Calu3 (cell line): ENCODE results near the gene PTPRR. TPM values are rescaled to one million over a fixed set of nuclear protein-coding genes. Genes with fewer than 3 reads are reported as not detected.

Experiments used
- BruUV-seq: library from RNA; stranded (reverse); fragments of 400-500 nt; replicated peaks from 2 replicates; lab custom pipeline; 2021; lab: Mats Ljungman, UMichigan
- CTCF ChIA-PET: fragments of 300-600 bp; sonication (Branson Sonifier 250); formaldehyde crosslinking; loops from one replicate; lab custom pipeline; 2022; ENCODE audit warnings: antibody characterized with exemption; lab: Charles Lee
- DNase-seq: peaks from one replicate; pipeline ENCODE4 v3.0.0; 2022
- H3K27ac Mint-ChIP-seq: one replicate; pipeline ENCODE4 v1.8.0; 2022; ENCODE audit warnings: mixed read lengths; ENCODE audit not compliant: unreplicated experiment
- H3K27me3 Mint-ChIP-seq: one replicate; pipeline ENCODE4 v1.8.0; 2022; ENCODE audit warnings: mixed read lengths; ENCODE audit not compliant: unreplicated experiment
- H3K36me3 Mint-ChIP-seq: one replicate; pipeline ENCODE4 v1.8.0; 2022; ENCODE audit warnings: mild to moderate bottlenecking, moderate library complexity, mixed read lengths; ENCODE audit not compliant: insufficient read depth, unreplicated experiment
- H3K4me1 Mint-ChIP-seq: one replicate; pipeline ENCODE4 v1.8.0; 2022; ENCODE audit warnings: mild to moderate bottlenecking, low read depth, mixed read lengths; ENCODE audit not compliant: unreplicated experiment
- H3K4me3 Mint-ChIP-seq: one replicate; pipeline ENCODE4 v1.8.0; 2022; ENCODE audit warnings: mild to moderate bottlenecking, low read depth, moderate library complexity, mixed read lengths; ENCODE audit not compliant: unreplicated experiment
- H3K9me3 Mint-ChIP-seq: one replicate; pipeline ENCODE4 v1.8.0; 2022; ENCODE audit warnings: low read depth, mixed read lengths; ENCODE audit not compliant: unreplicated experiment
- CTCF ChIP-seq: fragments of 200-600 bp; IDR thresholded peaks from one replicate; pipeline ENCODE4 v1.8.0; 2022; ENCODE audit warnings: antibody characterized with exemption; ENCODE audit not compliant: unreplicated experiment
- intact Hi-C: fragments of 100-400 bp; cut with micrococcal nuclease; formaldehyde crosslinking; loops from one replicate; pipeline ENCODE4 v1.10.0; 2022; ENCODE audit not compliant: unreplicated experiment
- total RNA-seq: library from RNA; stranded (reverse); gene quantifications from 2 replicates; pipeline ENCODE4 v1.2.3, GENCODE V29; 2022

Gene PTPRR
- total RNA-seq, 1 experiment from 2014 or later: 39.1 TPM

GRCh38 chr12:70686907-70687306, 233.6 kb downstream of the PTPRR start:
- CTCF ChIA-PET: interaction anchor here (0.7 kb wide), 1 partner anchor 1973 kb away, joined by 3 read pairs; no protein-coding TSS in a partner anchor
- H3K27me3 Mint-ChIP-seq: no peaks in the 10 kb centered on the region

GRCh38 chr12:70686299-70686698, 234.2 kb downstream of the PTPRR start:
- no peak for TF ChIP-seq CTCF
- H3K27me3 Mint-ChIP-seq: no peaks in the 10 kb centered on the region
- CTCF ChIA-PET: no interaction called here
- H3K4me3 Mint-ChIP-seq: no peak overlapping the region
- BruUV-seq: no TSS peak
- intact Hi-C loops: no loop called here
- H3K4me1 Mint-ChIP-seq: peaks cover 5% of the 10 kb centered on the region
- H3K9me3 Mint-ChIP-seq: no peaks in the 10 kb centered on the region
- H3K36me3 Mint-ChIP-seq: peaks cover 13% of the 10 kb centered on the region
- no peak overlapping the region for H3K27ac Mint-ChIP-seq
- no peak for DNase-seq

More at GRCh38 chr12:70686907-70687306, 233.6 kb downstream of the PTPRR start:
- intact Hi-C loops: no loop called here
- no peak for DNase-seq
- no peaks in the 10 kb centered on the region for H3K9me3 Mint-ChIP-seq
- peaks cover 13% of the 10 kb centered on the region for H3K36me3 Mint-ChIP-seq
- BruUV-seq: no TSS peak
- H3K4me1 Mint-ChIP-seq: peaks cover 9% of the 10 kb centered on the region
- no peak overlapping the region for H3K27ac Mint-ChIP-seq
- no peak overlapping the region for H3K4me3 Mint-ChIP-seq
- TF ChIP-seq CTCF: no peak

GRCh38 chr12:70683976-70684375, 236.6 kb downstream of the PTPRR start:
- H3K27ac Mint-ChIP-seq: no peak overlapping the region
- TF ChIP-seq CTCF: no peak
- no peaks in the 10 kb centered on the region for H3K4me1 Mint-ChIP-seq
- CTCF ChIA-PET: no interaction called here
- peaks cover 18% of the 10 kb centered on the region for H3K36me3 Mint-ChIP-seq
- no TSS peak for BruUV-seq
- intact Hi-C loops: no loop called here
- no peaks in the 10 kb centered on the region for H3K9me3 Mint-ChIP-seq
- no peaks in the 10 kb centered on the region for H3K27me3 Mint-ChIP-seq
- DNase-seq: no peak
- no peak overlapping the region for H3K4me3 Mint-ChIP-seq

- Mint-ChIP-seq H3K36me3 (peaks cover 40% of the 10 kb centered on the region), H3K4me1 (no peaks in the 10 kb centered on the region), H3K4me3 (no peak overlapping the region), H3K27me3 (no peaks in the 10 kb centered on the region), H3K27ac (no peak overlapping the region), H3K9me3 (no peaks in the 10 kb centered on the region)
- CTCF ChIA-PET: no interaction called here
- TF ChIP-seq CTCF: no peak
- no peak for DNase-seq
- no TSS peak for BruUV-seq
- intact Hi-C loops: no loop called here
These were observed 248.8 kb downstream of the PTPRR start for GRCh38 chr12:70671698-70672097.
